Upper lobe of right lung (tissue), 1 donor: ENCODE results near the gene UCP2. TPM values are rescaled to one million over a fixed set of nuclear protein-coding genes. Genes with fewer than 3 reads are reported as not detected.

Source experiments
- ATAC-seq: fragments of 200-7000 bp; cut with Tn5 transposase; one replicate; pipeline ENCODE4 v1.9.1; 2020; ENCODE audit warnings: mild to moderate bottlenecking, moderate library complexity
- DNase-seq: peaks from one replicate; pipeline ENCODE4 v3.0.0-alpha.2; 2020
- H3K27ac ChIP-seq: fragments of 200-600 bp; one replicate; pipeline ENCODE4 v1.8.0; 2022
- H3K27me3 ChIP-seq: fragments of 200-600 bp; one replicate; pipeline ENCODE4 v1.8.0; 2022; ENCODE audit warnings: mild to moderate bottlenecking
- H3K36me3 ChIP-seq: fragments of 200-600 bp; one replicate; pipeline ENCODE4 v1.8.0; 2022
- H3K4me1 ChIP-seq: fragments of 200-600 bp; one replicate; pipeline ENCODE4 v1.8.0; 2022
- H3K4me3 ChIP-seq: fragments of 200-600 bp; one replicate; pipeline ENCODE4 v1.8.0; 2022; ENCODE audit warnings: mild to moderate bottlenecking
- H3K9me3 ChIP-seq: fragments of 200-600 bp; one replicate; pipeline ENCODE4 v1.8.0; 2022
- CTCF ChIP-seq: fragments of 200-600 bp; IDR thresholded peaks from one replicate; pipeline ENCODE4 v1.8.0; 2022; ENCODE audit warnings: antibody characterized with exemption
- intact Hi-C: fragments of 100-400 bp; cut with DNase I; formaldehyde crosslinking; loops from one replicate; pipeline ENCODE4 v1.11.0; 2022
- total RNA-seq: library from RNA; stranded (reverse); fragmentation: NEBNext Ultra II Directional; extraction: Animal tissue kit (Norgen Biotek cat#: 25700); gene quantifications from one replicate; pipeline ENCODE4 v1.2.1, GENCODE V29; 2021
- donor health status: DM: no; HTN: yes; CAD: no; lungs with severe emphysema.

Gene UCP2
- total RNA-seq, 1 donor from 2014 or later = 56.3 TPM

- no peak for TF ChIP-seq CTCF
- intact Hi-C loops = no loop called here
- Histone ChIP-seq H3K4me1 (no peaks in the 10 kb centered on the region), H3K27me3 (peaks cover 4% of the 10 kb centered on the region), H3K27ac (no peak within 1 kb of the TSS), H3K9me3 (no peaks in the 10 kb centered on the region), H3K36me3 (no peaks in the 10 kb centered on the region), H3K4me3 (no peak within 1 kb of the TSS)
- no peak for DNase-seq
- ATAC-seq = peak; percentile 88
These were observed 31.6 kb downstream of the UCP2 start, which contains the start of gene DNAJB13 for GRCh38 chr11:73950869-73951710. TSS of gene DNAJB13 (plus strand) at chr11:73951026. CDS start at chr11:73951070, 44 bp downstream.

GRCh38 chr11:73949912-73950311 is 32.7 kb downstream of the UCP2 start:
- H3K9me3 ChIP-seq = no peaks in the 10 kb centered on the region
- H3K36me3 ChIP-seq = no peaks in the 10 kb centered on the region
- TF ChIP-seq CTCF = no peak
- H3K4me3 ChIP-seq = no peak overlapping the region
- H3K27me3 ChIP-seq = peaks cover 4% of the 10 kb centered on the region
- intact Hi-C loops = no loop called here
- DNase-seq (no peak), ATAC-seq (no peak)
- H3K27ac ChIP-seq = no peak overlapping the region
- H3K4me1 ChIP-seq = no peaks in the 10 kb centered on the region

- no peaks in the 10 kb centered on the region for H3K9me3 ChIP-seq
These were observed 33.4 kb downstream of the UCP2 start for GRCh38 chr11:73949246-73949645.

GRCh38 chr11:73946798-73947458 is 35.7 kb downstream of the UCP2 start:
- no peak overlapping the region for H3K27ac ChIP-seq
- H3K36me3 ChIP-seq = no peaks in the 10 kb centered on the region
- H3K4me1 ChIP-seq = no peaks in the 10 kb centered on the region
- no peaks in the 10 kb centered on the region for H3K27me3 ChIP-seq
- no peak overlapping the region for H3K4me3 ChIP-seq
- DNase-seq (no peak), ATAC-seq (no peak)
- intact Hi-C loops = no loop called here
- TF ChIP-seq CTCF = no peak
- H3K9me3 ChIP-seq = no peaks in the 10 kb centered on the region

More at GRCh38 chr11:73949246-73949645, 33.4 kb downstream of the UCP2 start:
- DNase-seq (no peak), ATAC-seq (no peak)
- Histone ChIP-seq H3K27me3 (no peaks in the 10 kb centered on the region), H3K27ac (no peak overlapping the region), H3K4me1 (no peaks in the 10 kb centered on the region), H3K4me3 (no peak overlapping the region), H3K36me3 (no peaks in the 10 kb centered on the region)
- intact Hi-C loops = no loop called here
- TF ChIP-seq CTCF = no peak

- H3K9me3 ChIP-seq = no peaks in the 10 kb centered on the region
- no peak overlapping the region for H3K4me3 ChIP-seq
- no peak overlapping the region for H3K27ac ChIP-seq
- no peaks in the 10 kb centered on the region for H3K27me3 ChIP-seq
- no peaks in the 10 kb centered on the region for H3K36me3 ChIP-seq
- intact Hi-C loops = no loop called here
- H3K4me1 ChIP-seq = no peaks in the 10 kb centered on the region
- ATAC-seq (no peak), DNase-seq (no peak)
- TF ChIP-seq CTCF = no peak
These were observed 37.2 kb downstream of the UCP2 start for GRCh38 chr11:73945396-73945795.
